ENCODE data around the gene ZIC3.

Gene ZIC3

GRCh38 chrX:137575596-137576255 lies 9.8 kb downstream of the ZIC3 start:
- FAIRE-seq = no peak

DNA sequence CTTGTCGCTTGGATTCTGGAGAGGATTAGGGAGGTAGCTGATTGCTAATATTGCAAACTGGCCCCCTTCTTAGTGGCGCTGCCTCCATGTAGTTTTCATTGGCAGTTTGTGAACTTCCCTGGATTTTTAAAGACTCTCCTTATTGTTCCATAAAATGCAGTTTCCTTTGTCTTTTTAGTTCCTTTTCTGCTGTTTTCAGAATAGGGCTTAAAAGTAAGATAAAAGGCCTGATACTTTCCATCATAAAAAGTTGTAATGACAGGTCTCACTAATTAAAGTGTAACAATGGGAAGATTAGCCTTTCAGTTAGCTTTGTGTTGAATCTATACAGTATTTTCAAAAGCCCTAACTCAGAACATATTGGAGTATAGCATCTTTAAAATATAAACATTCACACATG lies 21.2 kb downstream of the ZIC3 start:
- TF ChIP-seq POLR2AphosphoS5 (IDR thresholded peaks at IDR 0.05; ENCODE audit: low read depth, low read length) (no peak), POLR2A (IDR thresholded peaks at IDR 0.05; ENCODE audit: low read depth, low read length) (no peak), TAF1 (IDR thresholded peaks at IDR 0.05; ENCODE audit: borderline replicate concordance, low read depth, low read length) (no peak)
- DNase-seq (ENCODE audit: insufficient read length) (no peak), FAIRE-seq (no peak)

More at GRCh38 chrX:137575596-137576255, 9.8 kb downstream of the ZIC3 start:
- no peak for DNase-seq (ENCODE audit: insufficient read length)
- TF ChIP-seq TAF1 (IDR thresholded peaks at IDR 0.05; ENCODE audit: borderline replicate concordance, low read depth, low read length) = no peak
- no peak for TF ChIP-seq POLR2A (IDR thresholded peaks at IDR 0.05; ENCODE audit: low read depth, low read length)
- no peak for TF ChIP-seq POLR2AphosphoS5 (IDR thresholded peaks at IDR 0.05; ENCODE audit: low read depth, low read length)

DNA sequence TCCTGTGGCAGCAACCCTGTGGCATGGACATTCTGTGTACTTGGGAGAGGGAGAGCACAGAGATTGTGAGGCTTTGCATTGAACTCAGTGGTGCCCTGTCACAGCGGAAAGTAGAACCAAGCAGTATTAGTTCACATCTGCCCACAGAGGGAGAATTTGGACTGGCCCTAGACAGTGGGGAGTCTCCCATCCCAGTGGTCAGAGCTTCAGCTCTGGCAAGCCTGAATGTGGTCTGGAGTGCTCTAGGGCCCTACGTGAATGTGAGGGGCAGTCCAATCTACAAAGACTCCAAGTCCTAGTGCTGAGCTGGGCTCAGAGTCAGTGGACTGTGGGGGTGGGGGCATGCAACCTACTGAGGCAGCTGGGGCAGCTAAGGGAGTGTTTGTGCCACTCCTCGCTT lies 34.8 kb downstream of the ZIC3 start:
- TF ChIP-seq TAF1 (IDR thresholded peaks at IDR 0.05; ENCODE audit: borderline replicate concordance, low read depth, low read length) (no peak), POLR2AphosphoS5 (IDR thresholded peaks at IDR 0.05; ENCODE audit: low read depth, low read length) (no peak), POLR2A (IDR thresholded peaks at IDR 0.05; ENCODE audit: low read depth, low read length) (no peak)
- DNase-seq (ENCODE audit: insufficient read length) (no peak), FAIRE-seq (no peak)
